T follicular helper cell (primary cell): Measurements from ENCODE around the gene TBC1D1.

Experiments
- DNase-seq: peaks from one replicate; pipeline ENCODE4 v3.0.0-alpha.2; 2020; ENCODE audit warnings: low read depth

The TBC1D1 gene

DNA sequence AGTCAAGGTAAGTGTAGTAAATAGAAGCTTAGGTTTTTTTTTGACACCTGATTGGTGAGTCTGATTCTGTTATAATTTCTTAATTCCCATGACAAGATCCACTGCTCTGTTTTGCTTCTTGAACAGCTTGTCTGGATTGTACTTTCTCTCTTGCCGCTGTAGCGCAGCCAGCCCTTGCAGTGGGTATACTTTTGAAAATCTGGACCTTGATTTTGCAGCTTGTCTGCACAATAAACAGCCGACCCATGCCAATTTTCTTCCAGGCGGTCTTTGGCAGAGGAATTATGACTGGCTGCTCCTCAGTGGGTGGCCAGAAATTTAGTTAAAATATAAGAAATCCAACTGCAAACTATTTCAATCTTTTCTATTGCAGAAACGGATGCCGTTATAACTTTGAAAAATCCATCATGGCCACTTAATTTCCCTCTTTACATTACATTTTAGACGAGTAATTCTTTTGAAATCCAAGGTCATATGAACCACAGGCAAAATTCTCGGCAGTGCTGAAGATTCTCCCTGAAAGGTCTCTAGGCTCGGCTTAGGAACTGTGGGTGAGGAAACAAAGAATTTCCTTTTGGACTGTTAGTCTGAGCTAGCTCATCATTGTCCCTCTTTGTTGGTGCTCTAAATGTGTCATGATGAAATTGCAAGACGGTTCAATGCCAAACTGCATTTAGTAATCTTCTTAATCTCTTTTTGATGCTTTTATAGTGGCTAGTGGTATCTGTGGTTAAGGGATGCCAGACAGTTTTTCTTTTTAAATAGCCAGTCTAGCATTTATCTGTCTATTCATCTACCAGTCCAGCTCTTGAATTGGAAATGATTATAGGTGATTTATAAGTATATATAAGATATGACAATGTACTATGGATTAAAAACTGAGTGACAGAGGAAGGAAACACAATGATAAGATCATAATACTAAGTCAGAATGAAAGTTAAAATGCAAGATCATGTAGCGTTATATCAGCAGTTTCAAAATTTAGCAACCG, 37.8 kb downstream of the TBC1D1 start:
- DNase-seq: no peak

GRCh38 chr4:37934096-37934495, 43.2 kb downstream of the TBC1D1 start:
- DNase-seq: no peak

DNA sequence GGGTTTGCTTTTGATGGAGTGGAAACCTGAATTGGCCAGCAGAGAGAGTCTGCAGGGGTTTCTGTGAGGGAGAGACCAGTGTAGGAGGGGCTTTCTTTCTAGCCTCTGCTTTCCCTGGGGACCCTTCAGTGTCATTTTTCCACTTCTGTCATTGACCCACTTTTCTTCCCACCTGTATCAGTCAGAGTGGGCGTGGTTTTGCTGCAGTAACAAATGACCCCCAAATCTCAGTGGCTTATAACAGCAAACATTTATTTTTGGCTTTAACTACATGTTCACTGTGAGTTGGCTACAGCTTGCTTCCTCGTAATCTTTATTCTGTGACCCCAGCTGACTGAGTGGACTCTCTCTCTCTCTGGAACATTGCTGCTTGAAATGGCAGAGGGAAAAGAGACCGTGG, 43.7 kb downstream of the TBC1D1 start:
- DNase-seq: no peak

DNA sequence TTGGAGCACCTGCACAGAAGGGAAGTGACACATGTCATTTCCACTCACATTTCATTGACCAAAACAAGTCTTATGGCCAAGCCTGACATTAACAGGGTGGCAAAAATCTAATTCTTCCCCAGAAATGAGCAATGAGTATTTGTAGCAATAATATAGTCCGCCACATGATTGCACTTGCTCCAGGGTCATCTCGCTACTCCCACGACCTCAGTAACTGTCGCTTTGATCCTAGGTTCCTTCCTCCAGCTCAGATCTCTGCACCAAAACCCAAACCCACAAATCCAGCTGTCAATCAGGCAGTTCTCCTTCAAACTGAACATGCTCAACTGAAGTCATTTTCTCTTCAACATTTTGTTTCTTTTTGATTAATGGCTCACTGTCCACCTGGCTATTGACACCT, 44.1 kb downstream of the TBC1D1 start:
- no peak for DNase-seq

- DNase-seq: no peak
Observed at GRCh38 chr4:37936889-37937498, 46.1 kb downstream of the TBC1D1 start.

DNA sequence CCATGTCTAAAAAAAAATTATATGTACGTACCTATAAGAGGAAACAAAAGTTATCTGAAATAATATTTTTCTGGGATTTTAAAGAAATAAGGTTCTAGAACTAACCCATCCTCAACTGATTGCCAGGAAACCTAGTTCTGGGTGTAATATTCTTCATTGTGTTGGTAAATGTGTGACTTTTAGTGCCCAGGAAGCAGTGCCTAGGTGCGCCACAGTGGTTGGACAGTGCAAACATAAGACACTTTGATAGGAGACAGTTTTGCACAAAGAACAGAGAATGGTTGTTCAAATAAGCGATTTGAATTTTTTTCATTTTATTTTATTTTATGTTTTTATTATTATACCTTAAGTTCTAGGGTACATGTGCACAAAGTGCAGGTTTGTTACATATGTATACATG, 47.3 kb downstream of the TBC1D1 start:
- DNase-seq: no peak

- DNase-seq: no peak
Observed at GRCh38 chr4:37946503-37947179, 55.8 kb downstream of the TBC1D1 start.

DNA sequence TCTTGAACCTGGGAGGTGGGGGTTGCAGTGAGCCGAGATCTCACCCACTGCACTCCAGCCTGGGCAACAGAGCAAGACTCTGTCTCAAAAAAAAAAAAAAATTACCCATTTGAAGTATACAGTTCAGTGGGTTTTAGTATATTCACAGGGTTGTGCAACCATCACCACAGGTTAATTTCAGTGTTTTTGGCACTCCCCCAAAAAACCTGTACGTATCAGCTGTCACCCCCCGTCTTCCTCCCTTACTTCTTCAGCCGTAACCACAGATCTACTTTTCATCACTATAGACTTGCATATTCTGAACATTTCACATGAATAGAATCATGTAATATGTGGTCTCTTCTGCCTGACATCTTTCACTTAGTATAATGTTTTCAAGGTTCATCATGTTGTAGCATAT, 57.7 kb downstream of the TBC1D1 start:
- no peak for DNase-seq

- no peak for DNase-seq
Observed at GRCh38 chr4:37949636-37950426, 58.9 kb downstream of the TBC1D1 start.

DNA sequence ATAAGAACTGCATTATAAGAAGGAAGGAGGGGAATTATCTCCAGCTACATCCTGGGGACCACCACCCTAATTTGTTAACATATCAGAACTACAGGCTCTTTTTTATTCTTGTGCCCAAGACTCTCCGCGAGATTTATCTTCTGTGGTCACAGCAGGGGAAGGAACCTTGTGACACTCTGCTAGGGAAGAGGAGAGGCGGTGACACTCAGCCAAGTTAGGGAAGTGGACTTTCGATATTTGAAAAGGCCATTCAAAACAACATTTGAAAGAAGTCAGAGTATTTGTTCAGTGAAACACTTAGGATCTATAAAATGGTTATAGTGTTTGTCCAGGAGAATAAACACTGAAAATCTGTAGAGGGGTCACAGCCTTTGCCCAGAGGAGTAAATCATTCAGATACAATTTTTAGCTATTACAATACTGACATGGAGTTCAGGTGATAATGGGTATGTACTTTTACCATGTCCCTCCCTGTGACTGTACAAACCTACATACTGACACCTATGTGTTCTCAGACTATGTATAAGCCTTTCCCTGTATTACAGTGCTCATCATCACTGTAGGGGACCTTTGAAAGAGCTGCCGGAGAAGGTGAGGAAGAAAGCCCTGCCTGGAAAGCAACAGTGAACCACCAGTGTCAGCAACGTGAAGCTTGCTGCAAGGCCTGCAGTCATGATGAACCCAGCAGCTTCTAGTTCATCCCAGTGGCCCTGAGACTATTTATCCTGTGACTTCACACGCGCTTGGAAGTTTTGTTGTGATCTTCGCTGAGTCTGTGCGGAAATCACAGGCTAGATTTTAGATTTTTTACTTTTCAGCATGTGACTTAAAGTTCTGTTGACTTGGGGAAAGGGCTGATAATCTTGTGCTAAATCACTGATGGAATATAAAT, 60.8 kb downstream of the TBC1D1 start:
- no peak for DNase-seq

DNA sequence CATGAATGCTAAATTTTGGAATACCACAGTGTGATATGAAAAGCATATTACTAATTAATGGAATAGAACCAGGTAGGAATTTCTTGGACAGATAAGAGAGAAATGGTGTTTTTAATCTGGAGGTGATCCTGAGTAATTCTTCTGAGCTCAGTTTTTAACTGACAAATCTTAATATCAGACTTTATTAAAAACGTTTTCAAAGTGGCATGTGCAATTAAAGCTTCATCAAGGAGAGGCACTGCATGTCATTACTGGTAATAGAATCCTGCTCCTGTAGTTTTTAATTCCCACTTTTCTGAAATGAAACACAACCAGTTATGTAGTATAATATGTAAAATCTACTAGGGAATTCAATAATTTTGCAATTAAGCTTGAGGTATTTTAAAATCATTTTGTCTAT, 62.3 kb downstream of the TBC1D1 start:
- no peak for DNase-seq

GRCh38 chr4:37953620-37954293, 62.9 kb downstream of the TBC1D1 start:
- no peak for DNase-seq

DNA sequence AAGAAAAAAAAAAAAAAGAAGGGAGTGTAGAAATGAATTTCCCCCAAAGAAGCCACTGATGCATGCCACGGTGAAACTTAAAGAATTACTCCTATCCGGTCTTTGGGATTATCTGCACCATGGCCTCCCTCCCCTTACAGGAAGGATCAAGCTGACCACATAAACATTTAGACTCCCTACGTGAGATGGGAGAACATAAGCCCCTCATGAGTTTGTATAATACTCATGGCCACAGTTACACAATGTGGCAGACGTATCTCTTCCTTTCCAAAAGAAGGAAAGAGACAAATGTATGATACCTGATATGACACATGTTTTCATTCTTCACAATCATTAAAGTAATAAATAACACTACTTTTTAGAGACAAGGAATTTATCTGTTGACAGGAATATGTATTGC, 66.1 kb downstream of the TBC1D1 start:
- DNase-seq: no peak

- DNase-seq: no peak
Observed at GRCh38 chr4:37958932-37959331, 68.0 kb downstream of the TBC1D1 start.

GRCh38 chr4:37960098-37960497, 69.2 kb downstream of the TBC1D1 start, which contains the start of gene PTTG2:
Gene PTTG2, plus strand, starts transcription at chr4:37960398. Its CDS starts 37 bp downstream, at chr4:37960435.
- no peak for DNase-seq

DNA sequence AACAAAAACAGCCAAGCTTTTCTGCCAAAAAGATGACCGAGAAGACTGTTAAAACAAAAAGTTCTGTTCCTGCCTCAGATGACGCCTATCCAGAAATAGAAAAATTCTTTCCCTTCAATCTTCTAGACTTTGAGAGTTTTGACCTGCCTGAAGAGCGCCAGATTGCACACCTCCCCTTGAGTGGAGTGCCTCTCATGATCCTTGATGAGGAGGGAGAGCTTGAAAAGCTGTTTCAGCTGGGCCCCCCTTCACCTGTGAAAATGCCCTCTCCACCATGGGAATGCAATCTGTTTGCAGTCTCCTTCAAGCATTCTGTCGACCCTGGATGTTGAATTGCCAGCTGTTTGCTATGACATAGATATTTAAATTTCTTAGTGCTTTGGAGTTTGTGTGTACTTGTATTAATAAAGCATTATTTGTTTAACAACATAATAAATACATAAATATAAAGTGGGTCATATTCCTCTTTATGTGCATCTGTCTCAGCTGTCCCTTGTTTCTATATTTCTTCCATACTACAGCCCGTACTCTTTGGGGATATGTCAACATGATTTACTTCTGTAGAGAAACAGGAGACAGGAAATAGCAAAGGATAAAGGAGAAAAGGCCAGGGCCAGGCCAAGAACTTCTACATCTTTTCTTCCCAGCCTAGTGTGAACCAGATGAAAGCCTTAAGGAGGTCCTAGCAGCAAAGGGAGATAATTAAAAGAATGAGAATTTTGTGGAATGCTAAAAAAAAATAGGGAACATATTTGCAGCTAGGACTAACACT, 70.0 kb downstream of the TBC1D1 start:
- no peak for DNase-seq

GRCh38 chr4:37964734-37965457, 74.0 kb downstream of the TBC1D1 start:
- no peak for DNase-seq

GRCh38 chr4:37966044-37966443, 75.2 kb downstream of the TBC1D1 start:
- DNase-seq: no peak

DNA sequence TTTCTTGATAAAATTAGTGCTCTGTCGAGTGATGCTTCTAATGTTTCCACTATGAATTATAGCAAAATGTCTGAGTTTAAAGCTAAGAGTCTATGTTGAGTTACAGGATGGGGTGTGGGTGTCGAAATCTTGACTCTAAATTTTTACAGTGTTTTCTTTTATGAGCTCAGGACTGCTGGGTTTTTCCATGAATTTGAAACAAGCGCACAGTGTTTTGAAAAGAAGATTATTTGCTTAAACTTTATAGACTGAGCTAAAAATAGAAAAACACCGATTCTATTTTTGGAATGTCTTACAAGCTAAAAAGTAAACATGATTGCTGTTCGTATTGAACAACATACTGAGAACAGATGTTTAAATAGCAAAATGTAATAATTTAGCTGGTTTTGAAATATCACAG, 76.9 kb downstream of the TBC1D1 start:
- no peak for DNase-seq
